ENCODE data around the gene BST2. TPM values are rescaled to one million over a fixed set of nuclear protein-coding genes. Genes with fewer than 3 reads are reported as not detected.

Gene BST2
- total RNA-seq (2011; cell fraction: chromatin; rRNA removed; ENCODE audit: low replicate concordance) = 47.5 and 109 TPM in 2 replicates
- 178 and 201 TPM in 2 replicates for total RNA-seq (2011; cell fraction: nucleolus; rRNA removed)
- 126 and 143 TPM in 2 replicates for total RNA-seq (2011; cell fraction: nucleoplasm; rRNA removed)
- total RNA-seq (2014; rRNA removed) (186 and 224 TPM in 2 replicates), total RNA-seq (2014; rRNA removed; fragmentation: Illumina TruSeq; extraction: Trizol) (54.9 and 64.7 TPM in 2 replicates), total RNA-seq (2015; rRNA removed; fragmentation: Illumina TruSeq; extraction: Trizol) (126 and 129 TPM in 2 replicates), total RNA-seq (2021) (158 and 163 TPM in 2 replicates), polyA plus RNA-seq (2011; rRNA removed) (151 and 194 TPM in 2 replicates), polyA plus RNA-seq (2014; fragmentation: Illumina TruSeq; extraction: Trizol) (135 and 166 TPM in 2 replicates), polyA plus RNA-seq (2014; fragmentation: Nextera tagmentation; extraction: Ambion mirVana) (10 to 100 TPM; 11.2 to 69.8 TPM), polyA plus RNA-seq (2014; rRNA removed) (232 and 241 TPM in 2 replicates), polyA minus RNA-seq (2011; rRNA and poly(A)+ RNA removed) (63.4 and 76.9 TPM in 2 replicates), Bru-seq, nascent RNA (percentile 96 among the genes with signal in this experiment), BruChase-seq, experiment 1, labeled RNA remaining after a 2-hour chase (percentile 93 among the genes with signal in this experiment), BruChase-seq, experiment 2, labeled RNA remaining after a 6-hour chase (percentile 93 among the genes with signal in this experiment)
- 219 and 256 TPM in 2 replicates for polyA plus RNA-seq (2011; cell fraction: cytosol; rRNA removed)
- polyA plus RNA-seq (2011; cell fraction: nucleus; rRNA removed) = 71.2 and 82.7 TPM in 2 replicates
- polyA plus RNA-seq (2012) = 232 and 263 TPM in 2 replicates
- 39.6 and 74.5 TPM in 2 replicates for polyA minus RNA-seq (2011; cell fraction: cytosol; rRNA and poly(A)+ RNA removed)
- polyA minus RNA-seq (2011; cell fraction: nucleus; rRNA and poly(A)+ RNA removed) = 19.9 and 44.1 TPM in 2 replicates
- long read RNA-seq, experiment 1, transcript BST2-203 (4 exons, 459 nt) = minor isoform, 5 of 152 reads
- long read RNA-seq, experiment 1, transcript BST2-201 (5 exons, 1,019 nt) = major isoform, 103 of 152 reads
- long read RNA-seq, experiment 1, partial matches to known transcripts = 7 of 152 reads
- long read RNA-seq, experiment 1, other reads (novel, unspliced or antisense) = 37 of 152 reads
- long read RNA-seq, experiment 2, transcript BST2-201 (5 exons, 1,019 nt) = major isoform, 192 of 255 reads
- long read RNA-seq, experiment 2, partial matches to known transcripts = 14 of 255 reads
- long read RNA-seq, experiment 2, other reads (novel, unspliced or antisense) = 47 of 255 reads
- long read RNA-seq, experiment 3, transcript BST2-201 (5 exons, 1,019 nt) = major isoform, 141 of 148 reads
- long read RNA-seq, experiment 3, partial matches to known transcripts = 3 of 148 reads
- long read RNA-seq, experiment 3, other reads (novel, unspliced or antisense) = 3 of 148 reads

- no TSS peak for BruUV-seq (replicated peaks)
- TF ChIP-seq HNRNPUL1 (IDR thresholded peaks at IDR 0.05; ENCODE audit: low read length) = no peak
- TF ChIP-seq ERF (CRISPR knock-in tag; IDR thresholded peaks at IDR 0.05) = no peak
- 0 out of 2 replicates have a peak, but pooled peaks have one; percentile 17 for TF ChIP-seq SMAD3 (CRISPR knock-in tag; conservative IDR thresholded peaks at IDR 0.05)
- TF ChIP-seq THAP12 (CRISPR knock-in tag; IDR thresholded peaks at IDR 0.05) = no peak
- no peak for TF ChIP-seq PTTG1 (tag; IDR thresholded peaks at IDR 0.05; ENCODE audit: low read depth)
- TF ChIP-seq ESRRB (CRISPR knock-in tag; IDR thresholded peaks at IDR 0.05; ENCODE audit: borderline replicate concordance) = no peak
- TF ChIP-seq RCOR1 (IDR thresholded peaks at IDR 0.05; ENCODE audit: borderline replicate concordance in 1 of 2, low read depth in 2 of 2, low read length in 2 of 2) = peak in 1 of 2 experiments; percentile 71; a peak in 2 of 4 replicates
- no peak for TF ChIP-seq POLR2AphosphoS2 (IDR thresholded peaks at IDR 0.05; ENCODE audit: low read length)
- no peak for TF ChIP-seq ZKSCAN3 (CRISPR knock-in tag; IDR thresholded peaks at IDR 0.05)
- no peak for TF ChIP-seq ZNF253 (CRISPR knock-in tag; conservative IDR thresholded peaks at IDR 0.05)
- no peak for TF ChIP-seq ZFP36 (IDR thresholded peaks at IDR 0.05; ENCODE audit: low read depth, low read length, partially characterized antibody)
- peak in 1 of 2 experiments; percentile 74; a peak in 2 of 4 replicates for TF ChIP-seq HDAC1 (IDR thresholded peaks at IDR 0.05)
- TF ChIP-seq NFIX (CRISPR knock-in tag; IDR thresholded peaks at IDR 0.05; ENCODE audit: low read depth) = no peak
- TF ChIP-seq TCFL5 (CRISPR knock-in tag; conservative IDR thresholded peaks at IDR 0.05) = no peak
Observed at GRCh38 chr19:17405250-17406045, at the start of gene BST2. Gene BST2, minus strand, starts transcription at chr19:17405630. Its CDS starts 55 bp downstream, at chr19:17405575.

More at GRCh38 chr19:17405250-17406045, at the start of gene BST2:
- DNase-seq (ENCODE audit: extremely low read depth in 1 of 4, low spot score in 3 of 4) = peak; percentile 73 to 92 (median 84)
- intact Hi-C loops (cut with micrococcal nuclease) (loop anchor here (1.0 kb wide), 1 partner anchor 14 kb away; no protein-coding TSS in a partner anchor), in situ Hi-C loops (cut with MboI) (no loop called here)
- Histone ChIP-seq H3K4me1 (replicated peaks in 1 of 2; ENCODE audit: control insufficient read depth in 2 of 2, insufficient read depth in 2 of 2, low read length in 2 of 2) (peaks cover 12 to 36% of the 10 kb centered on the region in 2 experiments; a peak in 4 of 5 replicates), H3K4me2 (ENCODE audit: insufficient read depth, low read length) (peak within 1 kb of the TSS; percentile 92), H3K36me3 (ENCODE audit: control insufficient read depth, insufficient read depth, low read length) (peaks cover 22% of the 10 kb centered on the region; the same call in 2 of the 3 replicates), H3K9ac (ENCODE audit: insufficient read depth in 1 of 2, low read depth in 2 of 2, low read length in 2 of 2) (peak within 1 kb of the TSS; percentile 78 to 93), H4K20me1 (replicated peaks; ENCODE audit: control insufficient read depth, insufficient read depth, low read length) (0 out of 2 replicates have a peak, but pooled peaks cover 3% of the 10 kb centered on the region), H3K79me2 (ENCODE audit: control insufficient read depth, insufficient read depth, low read length) (peaks cover 64% of the 10 kb centered on the region), H3K9me3 (replicated peaks; ENCODE audit: control insufficient read depth, insufficient read depth, low read depth, low read length) (no peaks in the 10 kb centered on the region), H3K4me3 (peak within 1 kb of the TSS; percentile 53), H3K9me1 (ENCODE audit: control insufficient read depth, insufficient read depth, low read length) (no peaks in the 10 kb centered on the region), H3K27me3 (ENCODE audit: control insufficient read depth in 2 of 2, insufficient read depth in 2 of 2, low read length in 2 of 2) (no peaks in the 10 kb centered on the region), H2AFZ (ENCODE audit: low read depth, low read length) (peak within 1 kb of the TSS; percentile 81), H3K27ac (ENCODE audit: extremely low read depth, low read depth, low read length) (peak within 1 kb of the TSS; percentile 69)
- ATAC-seq = peak; percentile 91
- peak; percentile 98 for FAIRE-seq
- under 1% methylated on average over 18 of the region's 18 CpGs for WGBS (ENCODE audit: insufficient coverage, low coverage, missing lambda C conversion rate)
- ChIA-PET POLR2A (interaction anchor here (0.5 to 2.4 kb wide), 11 partner anchors 11 to 934 kb away, joined by 3 to 20 read pairs (median 4); partner anchors contain the start of genes ANO8, CCDC194 and MVB12A), CTCF (ENCODE audit: low intra/inter-chr PET ratio) (no interaction called here)
